Measurements from ENCODE around the gene TMEM179.

- TF ChIP-seq POLR2AphosphoS5 (IDR thresholded peaks at IDR 0.05; ENCODE audit: low read depth, low read length), result no peak
- TF ChIP-seq CTCF (IDR thresholded peaks at IDR 0.05), result no peak
These were observed 43.4 kb downstream of the TMEM179 start for GRCh38 chr14:104561124-104561557.
